Mucosa of descending colon (tissue), 3 donors: ENCODE measurements around the gene KEAP1. TPM values are rescaled to one million over a fixed set of nuclear protein-coding genes. Genes with fewer than 3 reads are reported as not detected.
"Not testable (repeated sequence)": the region's sequence is repeated elsewhere in the genome, so short reads cannot be mapped to it uniquely, and the experiment has no call there.

ENCODE experiments used
- ATAC-seq: fragments of 200-7000 bp; cut with Tn5 transposase; one replicate; pipeline ENCODE4 v1.9.1; 2020; ENCODE audit warnings: mild to moderate bottlenecking, moderate library complexity
- DNase-seq, 3 donors: peaks; one replicate each; pipeline ENCODE4 v3.0.0-alpha.2; 2020
- H3K36me3 ChIP-seq: fragments of 200-600 bp; one replicate; pipeline ENCODE4 v1.8.0; 2021; ENCODE audit warnings: low read depth, mild to moderate bottlenecking
- H3K4me1 ChIP-seq: fragments of 200-600 bp; one replicate; pipeline ENCODE4 v1.8.0; 2021; ENCODE audit warnings: low read depth, mild to moderate bottlenecking
- H3K4me3 ChIP-seq: fragments of 200-600 bp; one replicate; pipeline ENCODE4 v1.8.0; 2021; ENCODE audit warnings: mild to moderate bottlenecking
- H3K9me3 ChIP-seq: fragments of 200-600 bp; one replicate; pipeline ENCODE4 v1.8.0; 2021; ENCODE audit warnings: mild to moderate bottlenecking
- CTCF ChIP-seq: fragments of 200-600 bp; IDR thresholded peaks from one replicate; pipeline ENCODE4 v1.8.0; 2022; ENCODE audit warnings: antibody characterized with exemption, mild to moderate bottlenecking
- intact Hi-C, 2 donors: fragments of 100-400 bp; cut with DNase I in 1 of 2; cut with micrococcal nuclease in 1 of 2; formaldehyde crosslinking; loops; one replicate each; pipeline versions ENCODE4 v1.11.0 to v1.11.1; 2022; cut with DNase I, micrococcal nuclease
- total RNA-seq, 3 donors: library from RNA; stranded (reverse); fragmentation: NEBNext Ultra II Directional in 2 of 3; extraction: Animal tissue kit (Norgen Biotek cat#: 25700) in 2 of 3; gene quantifications; one replicate each; pipeline versions ENCODE4 v1.2.1 to v1.2.4, GENCODE V29; 2021 to 2023
- donor health status: DM: no; HTN: no; CAD: no; lungs with moderate emphysema.
- donor health status: DM: no; HTN: no; CAD: no.
- donor health status: DM: no; HTN: yes; CAD: no.

KEAP1 gene
- total RNA-seq, 3 donors from 2014 or later = 57.5 to 75.7 (median 61.0) TPM

GRCh38 chr19:10533646-10534386 lies 30.7 kb upstream of the KEAP1 start:
- no peaks in the 10 kb centered on the region for H3K9me3 ChIP-seq
- DNase-seq (no peak), ATAC-seq (no peak)
- no peaks in the 10 kb centered on the region for H3K36me3 ChIP-seq
- no peak for TF ChIP-seq CTCF
- H3K4me3 ChIP-seq = no peak overlapping the region
- intact Hi-C loops = no loop called here
- no peaks in the 10 kb centered on the region for H3K4me1 ChIP-seq

- no peaks in the 10 kb centered on the region for H3K36me3 ChIP-seq
- no peak for DNase-seq
- ATAC-seq = no peak
- H3K9me3 ChIP-seq = no peaks in the 10 kb centered on the region
- H3K4me3 ChIP-seq = no peak overlapping the region
- intact Hi-C loops = no loop called here
- no peak for TF ChIP-seq CTCF
- H3K4me1 ChIP-seq = no peaks in the 10 kb centered on the region
Observed at GRCh38 chr19:10532457-10532856, 29.3 kb upstream of the KEAP1 start.

- ATAC-seq, H3K4me1 ChIP-seq, DNase-seq, H3K9me3 ChIP-seq, H3K36me3 ChIP-seq, intact Hi-C loops, H3K4me3 ChIP-seq: not testable (repeated sequence)
Observed at GRCh38 chr19:10526887-10527286, 23.7 kb upstream of the KEAP1 start.

- ATAC-seq (no peak), DNase-seq (no peak)
- intact Hi-C loops = no loop called here
- Histone ChIP-seq H3K4me1 (no peaks in the 10 kb centered on the region), H3K36me3 (no peaks in the 10 kb centered on the region), H3K4me3 (no peak overlapping the region), H3K9me3 (no peaks in the 10 kb centered on the region)
- no peak for TF ChIP-seq CTCF
Observed at GRCh38 chr19:10525636-10526035, 22.5 kb upstream of the KEAP1 start.

GRCh38 chr19:10523135-10523636 lies 20.0 kb upstream of the KEAP1 start:
- Histone ChIP-seq H3K36me3 (no peaks in the 10 kb centered on the region), H3K4me1 (peaks cover 7% of the 10 kb centered on the region), H3K4me3 (no peak overlapping the region), H3K9me3 (no peaks in the 10 kb centered on the region)
- ATAC-seq (no peak), DNase-seq (no peak)
- no peak for TF ChIP-seq CTCF
- intact Hi-C loops = no loop called here

- H3K4me1 ChIP-seq = peaks cover 20% of the 10 kb centered on the region
- ATAC-seq (no peak), DNase-seq (no peak)
- H3K4me3 ChIP-seq = no peak overlapping the region
- no peaks in the 10 kb centered on the region for H3K36me3 ChIP-seq
- H3K9me3 ChIP-seq = no peaks in the 10 kb centered on the region
- TF ChIP-seq CTCF = no peak
- intact Hi-C loops = no loop called here
Observed at GRCh38 chr19:10521461-10522171, 18.5 kb upstream of the KEAP1 start.
